Vagina (tissue), 2 donors: Measurements from ENCODE around the gene TMEM214. TPM values are rescaled to one million over a fixed set of nuclear protein-coding genes. Genes with fewer than 3 reads are reported as not detected.
A peak's percentile ranks its signal among the peaks of the same experiment; 100 is the strongest.

Experiments used
- DNase-seq, 2 donors: peaks; one replicate each; pipeline ENCODE4 v3.0.0-alpha.2; 2017; ENCODE audit errors: extremely low spot score in 2 of 2
- H3K27ac ChIP-seq: fragments of 200-600 bp; sonication (generic); one replicate; pipeline ENCODE4 v1.5.1; 2019
- H3K27me3 ChIP-seq: fragments of 200-600 bp; sonication (generic); one replicate; pipeline ENCODE4 v1.5.1; 2019
- H3K36me3 ChIP-seq, 2 donors: fragments of 200-600 bp; sonication (generic); one replicate each; pipeline ENCODE4 v1.5.1; 2017 to 2019
- H3K4me1 ChIP-seq: fragments of 200-600 bp; sonication (generic); one replicate; pipeline ENCODE4 v1.5.1; 2019
- H3K4me3 ChIP-seq, 2 donors: fragments of 200-600 bp; sonication (generic); 1 replicate in 1 of 2; 2 replicates in 1 of 2; pipeline ENCODE4 v1.5.1; 2016 to 2019
- H3K9me3 ChIP-seq: fragments of 200-600 bp; sonication (generic); one replicate; pipeline ENCODE4 v1.5.1; 2019
- CTCF ChIP-seq, 3 experiments: fragments of 450-650 bp in 2 of 3; fragments of 200-600 bp in 1 of 3; sonication (generic) in 1 of 3; IDR thresholded peaks; one replicate each; pipeline ENCODE4 v1.5.1; 2017 to 2019; ENCODE audit warnings: antibody characterized with exemption in 3 of 3, mild to moderate bottlenecking in 2 of 3, moderate library complexity in 2 of 3
- POLR2A ChIP-seq, 2 donors: fragments of 450-650 bp; IDR thresholded peaks; one replicate each; pipeline ENCODE4 v1.6.1; 2017; ENCODE audit warnings: antibody characterized with exemption in 2 of 2, mild to moderate bottlenecking in 2 of 2, moderate library complexity in 2 of 2
- POLR2AphosphoS5 ChIP-seq, 2 donors: sonication (generic); formaldehyde crosslinking; IDR thresholded peaks; one replicate each; pipeline ENCODE4 v1.9.0; 2017; ENCODE audit warnings: antibody characterized with exemption in 2 of 2, mild to moderate bottlenecking in 2 of 2, low read depth in 1 of 2; ENCODE audit not compliant: insufficient read depth in 1 of 2
- intact Hi-C: fragments of 100-400 bp; cut with DNase I; formaldehyde crosslinking; loops from one replicate; pipeline ENCODE4 v1.15.1; 2023
- total RNA-seq: library from RNA; depleted of rRNA; stranded (reverse); fragments of >200 nt; gene quantifications from one replicate; pipeline ENCODE4 v1.2.3, GENCODE V29; 2016

TMEM214 gene
- total RNA-seq, 1 donor from 2014 or later: 53.3 TPM

GRCh38 chr2:27086090-27086723 is 53.4 kb downstream of the TMEM214 start:
- Histone ChIP-seq H3K4me1 (peaks cover 48% of the 10 kb centered on the region), H3K9me3 (no peaks in the 10 kb centered on the region), H3K4me3 (peak overlapping the region; percentile 58 to 68), H3K27me3 (no peaks in the 10 kb centered on the region), H3K36me3 (no peaks in the 10 kb centered on the region), H3K27ac (peak overlapping the region; percentile 83)
- intact Hi-C loops: loop anchor here (2.0 to 10.0 kb wide), 3 partner anchors 35 to 124 kb away; partner anchors contain the start of genes AGBL5 and TMEM214
- peak; percentile 86 to 93 (median 89) for TF ChIP-seq CTCF (IDR thresholded peaks at IDR 0.05)
- peak in 1 of 2 donors; percentile 55 for TF ChIP-seq POLR2AphosphoS5 (IDR thresholded peaks at IDR 0.05; ENCODE audit: insufficient read depth in 1 of 2, low read depth in 1 of 2)
- TF ChIP-seq POLR2A (IDR thresholded peaks at IDR 0.05): peak in 1 of 2 donors; percentile 50
- DNase-seq: no peak

DNA sequence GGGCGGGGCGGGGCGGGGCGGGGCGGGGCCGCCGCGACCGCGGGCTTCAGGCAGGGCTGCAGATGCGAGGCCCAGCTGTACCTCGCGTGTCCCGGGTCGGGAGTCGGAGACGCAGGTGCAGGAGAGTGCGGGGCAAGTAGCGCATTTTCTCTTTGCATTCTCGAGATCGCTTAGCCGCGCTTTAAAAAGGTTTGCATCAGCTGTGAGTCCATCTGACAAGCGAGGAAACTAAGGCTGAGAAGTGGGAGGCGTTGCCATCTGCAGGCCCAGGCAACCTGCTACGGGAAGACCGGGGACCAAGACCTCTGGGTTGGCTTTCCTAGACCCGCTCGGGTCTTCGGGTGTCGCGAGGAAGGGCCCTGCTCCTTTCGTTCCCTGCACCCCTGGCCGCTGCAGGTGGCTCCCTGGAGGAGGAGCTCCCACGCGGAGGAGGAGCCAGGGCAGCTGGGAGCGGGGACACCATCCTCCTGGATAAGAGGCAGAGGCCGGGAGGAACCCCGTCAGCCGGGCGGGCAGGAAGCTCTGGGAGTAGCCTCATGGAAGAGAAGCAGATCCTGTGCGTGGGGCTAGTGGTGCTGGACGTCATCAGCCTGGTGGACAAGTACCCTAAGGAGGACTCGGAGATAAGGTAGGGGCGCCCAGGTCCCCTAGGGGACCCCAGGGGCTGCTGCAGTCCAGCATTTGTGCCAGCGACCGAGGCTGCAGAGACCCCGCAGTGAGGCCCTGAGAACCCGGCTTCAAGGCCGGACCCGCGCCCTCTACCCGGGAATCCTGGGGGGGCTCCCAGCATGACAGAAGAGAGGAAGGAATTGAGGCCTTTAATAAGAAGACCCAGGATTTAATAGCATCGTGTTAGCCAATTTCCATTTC is 54.2 kb downstream of the TMEM214 start, which contains the start of gene KHK:
KHK (plus strand) TSS at position 49 of the 870 bp plus-strand sequence; CDS start at position 537, 488 bp downstream.
- intact Hi-C loops: loop anchor here (2.0 to 10.0 kb wide), 3 partner anchors 36 to 125 kb away; partner anchors contain the start of genes AGBL5 and TMEM214
- no peaks in the 10 kb centered on the region for H3K9me3 ChIP-seq
- TF ChIP-seq CTCF (IDR thresholded peaks at IDR 0.05) (no peak), POLR2A (IDR thresholded peaks at IDR 0.05) (no peak), POLR2AphosphoS5 (IDR thresholded peaks at IDR 0.05; ENCODE audit: insufficient read depth in 1 of 2, low read depth in 1 of 2) (no peak)
- peaks cover 40% of the 10 kb centered on the region for H3K4me1 ChIP-seq
- no peaks in the 10 kb centered on the region for H3K36me3 ChIP-seq
- H3K4me3 ChIP-seq: peak within 1 kb of the TSS; percentile 58 to 68
- DNase-seq: no peak
- peak within 1 kb of the TSS; percentile 83 for H3K27ac ChIP-seq
- no peaks in the 10 kb centered on the region for H3K27me3 ChIP-seq

- Histone ChIP-seq H3K4me3 (no peak overlapping the region), H3K36me3 (no peaks in the 10 kb centered on the region), H3K4me1 (peaks cover 31% of the 10 kb centered on the region), H3K27ac (no peak overlapping the region), H3K27me3 (no peaks in the 10 kb centered on the region), H3K9me3 (no peaks in the 10 kb centered on the region)
- intact Hi-C loops: loop anchor here (2.0 to 10.0 kb wide), 3 partner anchors 37 to 126 kb away; partner anchors contain the start of genes AGBL5 and TMEM214
- TF ChIP-seq POLR2AphosphoS5 (IDR thresholded peaks at IDR 0.05; ENCODE audit: insufficient read depth in 1 of 2, low read depth in 1 of 2) (no peak), POLR2A (IDR thresholded peaks at IDR 0.05) (no peak), CTCF (IDR thresholded peaks at IDR 0.05) (no peak)
- no peak for DNase-seq
Measured at GRCh38 chr2:27087823-27088410, 55.2 kb downstream of the TMEM214 start.

DNA sequence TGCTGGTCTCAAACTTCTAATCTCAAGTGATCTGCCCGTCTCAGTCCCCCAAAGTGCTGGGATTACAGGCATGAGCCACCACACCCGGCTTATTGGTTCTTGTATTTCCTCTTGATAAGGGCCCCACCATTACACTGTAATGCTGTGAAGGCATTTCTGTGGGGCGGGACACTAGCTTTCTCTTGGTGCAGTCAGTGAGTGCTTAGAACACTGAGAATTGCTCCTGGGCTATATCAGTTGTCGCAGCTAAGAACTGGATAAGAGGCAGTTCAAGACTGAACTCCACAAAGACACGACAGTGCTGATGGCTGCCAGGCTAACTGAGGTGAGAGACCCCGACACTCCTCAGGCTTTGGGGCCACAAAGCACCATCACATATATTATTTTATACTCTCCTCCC is 55.9 kb downstream of the TMEM214 start:
- intact Hi-C loops: loop anchor here (5.0 to 10.0 kb wide), 2 partner anchors 54 to 126 kb away; partner anchors contain the start of gene TMEM214
- H3K4me1 ChIP-seq: peaks cover 29% of the 10 kb centered on the region
- no peaks in the 10 kb centered on the region for H3K27me3 ChIP-seq

More for the DNA sequence above, 55.9 kb downstream of the TMEM214 start:
- Histone ChIP-seq H3K36me3 (no peaks in the 10 kb centered on the region), H3K4me3 (no peak overlapping the region), H3K27ac (no peak overlapping the region), H3K9me3 (no peaks in the 10 kb centered on the region)
- DNase-seq: no peak
- no peak for TF ChIP-seq CTCF (IDR thresholded peaks at IDR 0.05)
- no peak for TF ChIP-seq POLR2AphosphoS5 (IDR thresholded peaks at IDR 0.05; ENCODE audit: insufficient read depth in 1 of 2, low read depth in 1 of 2)
- no peak for TF ChIP-seq POLR2A (IDR thresholded peaks at IDR 0.05)
